ENCODE results near the gene CDK17.
"Not testable (repeated sequence)": the region's sequence is repeated elsewhere in the genome, so short reads cannot be mapped to it uniquely, and the experiment has no call there.

The CDK17 gene

DNA sequence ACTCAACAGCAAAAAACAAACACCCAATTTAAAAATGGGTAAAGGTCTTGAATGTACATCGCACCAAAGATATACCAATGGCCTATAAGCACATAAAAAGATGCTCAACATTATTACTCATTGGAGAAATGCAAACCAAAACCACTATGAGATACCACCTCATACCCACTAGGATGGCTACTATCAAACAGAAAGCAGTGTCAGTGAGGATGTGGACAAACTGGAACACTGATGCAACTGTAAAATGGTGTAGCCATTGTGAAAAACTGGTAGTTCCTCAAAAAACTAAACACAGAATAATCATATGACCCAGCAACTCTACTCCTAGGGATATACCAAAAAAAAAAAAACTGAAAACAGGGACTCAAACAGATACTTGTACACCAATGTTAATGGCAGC is 49.3 kb downstream of the CDK17 start:
- DNase-seq = no peak

DNA sequence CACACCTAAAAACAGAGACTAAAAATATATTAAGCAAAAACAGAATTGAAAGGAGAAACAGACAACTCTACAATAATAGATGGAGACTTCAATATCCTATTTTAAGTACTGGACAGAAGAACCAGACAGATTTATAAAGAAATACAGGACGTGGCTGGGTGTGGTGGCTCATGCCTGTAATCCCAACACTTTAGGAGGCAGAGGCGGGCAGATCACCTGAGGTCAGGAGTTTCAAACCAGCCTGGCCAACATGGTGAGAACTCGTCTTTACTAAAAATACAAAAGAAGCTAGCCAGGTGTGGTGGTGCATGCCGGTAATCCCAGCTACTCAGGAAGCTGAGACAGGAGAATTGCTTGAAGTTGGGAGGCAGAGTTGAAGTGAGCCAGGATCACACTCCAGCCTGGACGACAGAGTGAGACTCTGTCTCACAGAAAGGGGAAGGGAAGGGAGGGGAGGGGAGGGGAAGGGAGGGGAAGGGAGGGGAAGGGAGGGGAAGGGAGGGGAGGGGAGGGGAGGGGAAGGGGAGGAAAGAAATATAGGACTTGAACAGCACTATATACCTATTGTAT is 53.0 kb downstream of the CDK17 start:
- no peak for DNase-seq

DNA sequence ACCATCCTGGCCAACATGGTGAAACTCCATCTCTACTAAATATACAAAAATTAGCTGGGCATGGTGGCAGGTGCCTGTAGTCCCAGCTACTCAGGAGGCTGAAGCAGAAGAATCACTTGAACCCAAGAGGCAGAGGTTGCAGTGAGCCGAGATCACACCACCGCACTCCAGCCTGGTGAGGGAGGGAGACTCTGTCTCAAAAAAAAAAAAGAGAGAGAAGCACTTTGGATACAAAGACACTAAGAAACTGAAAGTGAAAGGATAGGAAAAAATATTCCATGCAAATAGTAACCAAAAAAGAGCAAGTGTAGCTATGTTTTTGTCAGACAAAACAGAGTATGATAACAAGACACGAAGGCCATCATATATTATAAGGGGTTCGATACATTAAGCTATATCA is 53.5 kb downstream of the CDK17 start:
- not testable (repeated sequence) for DNase-seq

DNA sequence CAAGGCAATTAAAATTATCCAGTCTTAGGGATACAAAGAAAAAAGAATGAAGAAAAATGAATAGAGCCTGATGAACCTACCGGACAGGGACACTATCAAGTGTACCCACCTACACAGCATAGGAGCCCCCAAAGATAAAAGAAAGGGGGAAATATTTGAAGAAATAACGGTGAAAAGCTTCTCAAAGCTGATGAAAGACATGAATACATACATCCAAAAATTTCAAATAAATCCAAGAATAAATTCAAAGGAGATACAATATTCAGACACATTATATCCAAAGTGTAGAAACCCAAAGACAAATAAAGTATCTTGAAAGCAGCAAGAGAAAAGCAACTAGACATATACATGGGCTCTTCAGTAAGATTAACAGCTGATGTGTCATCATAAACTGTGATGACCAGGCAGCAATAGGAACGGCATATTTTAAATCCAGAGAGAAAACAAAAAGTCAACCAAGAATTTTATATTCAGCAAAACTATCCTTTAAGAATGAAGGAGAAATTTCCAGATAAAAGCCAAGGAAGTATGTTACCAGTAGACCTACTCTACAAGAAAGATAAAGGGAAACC is 56.0 kb downstream of the CDK17 start:
- DNase-seq = no peak

DNA sequence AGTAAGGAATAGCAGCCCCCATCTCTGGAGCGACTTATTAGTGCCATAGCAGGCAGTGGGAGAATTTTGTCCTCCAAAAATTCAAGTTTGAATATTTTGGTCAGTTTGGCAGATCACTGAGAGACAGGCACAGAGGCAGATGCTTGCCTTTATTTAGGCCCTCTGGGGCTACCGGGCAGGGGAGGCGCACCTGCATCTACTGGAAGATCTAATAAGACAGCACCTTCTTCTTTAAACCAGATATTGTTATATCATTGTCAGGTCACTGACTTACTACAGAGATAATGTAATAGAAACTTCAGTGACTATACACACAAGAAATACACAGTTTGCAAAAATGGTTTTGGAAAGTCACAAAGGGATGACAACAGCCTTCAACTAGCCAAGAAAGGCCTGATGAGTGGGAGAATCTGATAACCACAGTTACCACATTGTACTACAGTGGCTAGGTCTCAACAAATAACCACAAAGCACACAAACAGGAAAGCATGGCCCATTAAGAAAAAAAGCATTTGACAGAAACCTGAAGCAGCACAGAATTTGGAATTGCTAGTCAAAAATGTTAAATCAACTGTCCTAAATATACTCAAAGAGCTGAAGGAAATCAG is 56.8 kb downstream of the CDK17 start:
- DNase-seq = no peak

DNA sequence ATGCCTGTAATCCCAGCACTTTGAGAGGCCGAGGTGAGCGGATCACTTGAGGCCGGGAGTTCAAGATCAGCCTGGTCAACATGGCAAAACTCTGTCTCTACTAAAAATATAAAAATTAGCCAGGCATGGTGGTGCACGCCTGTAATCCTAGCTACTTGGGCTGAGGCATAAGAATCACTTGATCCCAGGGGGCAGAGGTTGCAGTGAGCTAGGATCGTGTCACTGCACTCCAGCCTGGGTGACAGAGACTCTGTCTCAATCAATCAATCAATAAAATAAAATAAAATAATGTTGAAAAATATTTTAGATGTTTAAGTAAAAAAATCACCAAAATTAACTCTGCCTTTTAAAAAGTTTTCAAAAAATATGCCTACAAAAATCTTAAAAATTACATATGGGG is 60.6 kb downstream of the CDK17 start:
- DNase-seq = not testable (repeated sequence)

DNA sequence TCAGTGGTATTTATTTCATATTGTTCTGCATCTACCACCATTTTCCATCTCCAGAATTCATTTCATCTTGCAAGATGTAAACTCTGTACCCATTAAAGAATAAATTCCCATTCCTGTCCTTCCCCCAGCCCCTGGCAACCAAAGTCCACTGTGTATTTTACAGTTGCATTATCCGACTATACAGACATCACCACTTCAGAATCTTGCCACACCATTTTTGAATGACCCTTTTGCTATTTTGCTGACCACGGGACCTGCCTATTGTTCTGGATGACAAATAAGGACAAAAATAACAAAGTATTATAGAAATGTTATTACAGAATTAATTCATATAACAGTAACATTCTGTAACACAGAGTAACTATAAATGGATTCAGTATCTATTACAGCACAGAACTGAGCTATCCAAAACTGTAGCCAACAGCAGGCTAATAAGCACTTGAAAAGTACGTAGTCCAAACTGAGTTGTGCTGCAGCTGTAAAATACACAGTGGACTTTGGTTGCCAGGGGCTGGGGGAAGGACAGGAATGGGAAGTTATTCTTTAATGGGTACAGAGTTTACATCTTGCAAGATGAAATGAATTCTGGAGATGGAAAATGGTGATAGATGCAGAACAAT is 61.3 kb downstream of the CDK17 start:
- no peak for DNase-seq

DNA sequence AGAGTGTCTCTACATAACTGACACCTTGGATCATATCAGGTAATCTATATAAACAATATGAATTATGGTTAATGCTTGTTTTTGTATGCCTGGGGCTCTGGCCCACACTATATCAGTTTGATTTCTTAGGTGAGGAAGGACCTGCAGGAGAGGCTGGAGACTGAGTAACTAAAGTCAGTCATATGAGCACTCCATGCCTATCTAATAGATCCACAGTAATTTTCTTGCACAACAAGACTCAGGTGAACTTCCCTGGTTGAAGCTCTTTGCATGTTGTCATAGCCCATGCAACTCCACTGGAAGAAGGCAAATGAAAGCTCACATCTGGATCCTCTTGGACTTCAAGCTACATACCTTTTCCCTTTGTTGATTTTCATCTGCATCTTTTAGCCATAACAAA is 62.3 kb downstream of the CDK17 start:
- DNase-seq = no peak

DNA sequence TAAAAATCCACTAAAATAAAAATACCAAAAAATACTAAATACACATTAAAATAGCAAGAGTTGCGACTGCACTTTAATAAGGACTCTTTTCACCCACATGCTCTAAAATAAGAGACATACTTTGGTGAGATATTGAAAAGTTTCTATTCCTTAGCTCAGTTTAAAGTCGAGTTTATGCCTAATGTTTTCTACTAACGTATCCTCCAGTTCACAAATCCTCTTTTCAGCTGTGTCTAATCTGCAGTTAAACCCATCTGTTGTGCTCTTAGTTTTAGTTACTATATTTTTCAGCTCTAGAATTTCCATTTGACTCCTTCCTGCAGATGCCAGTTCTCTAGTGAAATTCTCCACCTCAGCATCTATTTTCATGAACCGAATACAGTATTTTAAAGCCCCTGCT is 63.8 kb downstream of the CDK17 start:
- DNase-seq = no peak

DNA sequence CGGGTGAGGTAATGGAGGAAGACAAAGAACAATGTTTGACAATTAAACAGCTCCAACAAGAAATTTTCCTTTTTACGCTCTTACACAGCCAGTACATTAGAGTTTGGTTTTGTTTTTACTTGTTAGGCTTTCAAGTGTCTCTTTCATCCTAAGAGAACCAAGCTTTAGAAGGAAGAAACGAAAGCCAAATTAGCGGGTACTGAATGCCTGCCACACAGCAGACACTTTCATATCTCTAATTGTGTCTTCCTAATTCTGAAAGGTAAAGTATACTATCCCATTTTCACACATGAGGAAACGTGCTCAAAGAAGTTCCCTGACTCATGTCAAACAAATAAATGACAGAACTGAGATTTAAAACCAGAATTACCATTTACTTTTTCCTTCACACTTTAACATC is 65.0 kb downstream of the CDK17 start:
- no peak for DNase-seq

DNA sequence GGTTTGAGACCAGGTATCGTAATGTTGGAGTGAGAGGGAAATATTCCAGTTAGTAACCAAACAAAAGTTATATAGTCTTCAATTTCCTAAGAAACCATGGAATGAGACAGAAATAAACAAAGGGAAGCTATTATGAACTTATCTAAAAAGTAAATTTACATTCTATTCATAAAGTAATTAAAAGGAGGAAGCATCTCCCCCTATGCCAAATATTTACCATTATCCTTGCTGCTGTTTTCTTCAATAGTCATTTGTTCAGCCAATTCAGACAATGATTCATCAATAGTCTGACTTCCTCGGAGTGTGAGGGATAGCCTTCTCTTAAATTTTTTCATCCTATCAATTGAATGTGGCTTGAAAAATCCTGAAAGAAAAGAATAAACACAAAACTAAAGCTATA is 65.7 kb downstream of the CDK17 start:
- DNase-seq = no peak

DNA sequence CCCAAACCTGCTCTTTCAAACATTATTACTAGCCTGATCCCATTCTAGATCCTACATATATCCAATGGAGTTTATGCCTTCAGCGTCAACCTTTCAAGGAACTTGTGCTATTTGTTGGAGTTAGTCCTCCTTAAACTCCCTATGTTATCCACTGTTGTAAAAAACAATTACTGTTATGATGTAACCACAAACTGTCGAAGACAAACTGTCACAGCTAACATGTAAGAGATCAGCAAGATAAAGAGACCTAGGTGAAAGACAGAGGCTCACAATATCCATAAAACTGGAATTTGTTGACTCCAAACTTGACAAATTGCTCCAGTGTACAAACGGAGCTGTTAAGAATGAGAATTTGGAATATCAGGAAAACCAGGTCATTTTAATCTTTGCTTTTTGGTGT is 70.7 kb downstream of the CDK17 start:
- DNase-seq = no peak

DNA sequence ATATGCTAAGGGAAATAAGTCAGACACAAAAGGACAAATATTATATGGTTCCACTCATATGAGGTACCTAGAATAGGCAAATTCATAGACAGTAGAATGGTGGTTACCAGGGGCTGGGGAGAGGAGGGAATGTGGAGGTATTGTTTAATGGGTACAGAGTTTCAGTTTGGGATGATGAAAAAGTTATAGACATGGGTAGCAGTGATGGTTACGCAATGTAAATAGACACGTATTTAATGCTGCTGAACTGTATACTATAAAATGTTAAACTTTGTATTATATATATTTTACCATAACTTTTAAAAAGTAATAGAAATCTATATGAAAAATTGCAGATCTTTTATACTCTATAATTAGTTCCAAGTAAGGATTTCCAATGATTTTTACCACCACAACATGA is 71.2 kb downstream of the CDK17 start:
- no peak for DNase-seq

DNA sequence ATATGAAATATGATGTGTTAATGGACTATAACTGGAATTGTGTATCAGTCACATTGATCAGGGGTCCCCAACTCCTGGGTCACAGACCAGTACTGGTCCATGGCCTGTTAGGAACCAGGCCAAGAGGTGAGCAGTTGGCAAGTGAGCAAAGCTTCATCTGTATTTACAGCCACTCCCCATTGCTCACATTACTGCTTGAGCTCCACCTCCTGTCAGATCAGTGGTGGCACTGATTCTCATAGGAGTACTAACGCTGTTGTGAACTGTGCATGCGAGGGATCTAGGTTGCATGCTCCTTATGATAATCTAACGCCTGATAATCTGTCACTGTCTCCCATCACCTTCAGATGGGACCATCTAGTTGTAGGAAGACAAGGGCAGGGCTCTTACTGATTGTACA is 72.3 kb downstream of the CDK17 start:
- no peak for DNase-seq

DNA sequence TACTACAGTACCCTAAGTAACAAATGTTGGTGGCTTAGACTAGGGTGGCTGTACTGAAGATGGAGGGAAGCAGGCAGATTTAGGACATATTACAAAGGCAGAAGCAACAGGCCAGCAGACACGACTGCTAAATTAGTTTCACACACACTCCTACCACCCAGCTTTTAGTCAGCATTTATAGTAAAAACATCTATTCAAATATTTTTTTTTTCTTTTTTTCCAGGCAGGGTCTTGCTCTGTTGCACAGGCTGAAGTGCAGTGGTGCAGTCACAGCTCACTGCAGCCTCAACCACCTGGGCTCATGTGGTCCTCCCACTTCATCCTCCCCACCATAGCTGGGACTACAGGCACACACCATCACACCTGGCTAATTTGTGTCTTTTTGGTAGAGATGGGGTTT is 72.9 kb downstream of the CDK17 start:
- DNase-seq = no peak

DNA sequence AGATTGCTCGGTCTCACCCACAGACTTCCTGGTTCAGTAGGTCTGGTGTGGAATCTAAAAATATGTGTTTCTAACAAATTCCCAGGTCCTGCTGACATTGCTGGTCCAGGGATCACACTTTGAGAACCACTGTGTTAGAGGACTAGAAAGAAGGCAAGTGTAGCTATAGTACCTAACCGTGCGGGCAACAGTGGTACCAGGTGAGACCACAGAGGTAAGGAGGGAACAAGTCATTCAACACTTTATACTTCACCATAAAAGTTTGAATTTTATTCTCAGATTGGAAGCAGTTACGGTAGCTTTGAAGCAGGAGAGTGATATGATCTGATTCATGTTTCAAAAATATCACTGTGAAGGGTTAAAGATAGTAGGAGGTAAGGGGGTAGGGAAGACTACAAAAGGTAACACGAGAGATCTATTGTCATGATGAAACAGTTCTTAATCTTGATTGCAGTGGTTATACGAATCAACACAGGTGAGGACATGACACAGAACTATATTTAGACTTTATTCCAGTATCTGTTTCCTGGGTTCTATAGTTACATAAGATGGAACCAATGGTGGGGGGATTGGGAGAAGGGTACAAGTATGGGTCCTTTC is 73.5 kb downstream of the CDK17 start:
- DNase-seq = no peak

DNA sequence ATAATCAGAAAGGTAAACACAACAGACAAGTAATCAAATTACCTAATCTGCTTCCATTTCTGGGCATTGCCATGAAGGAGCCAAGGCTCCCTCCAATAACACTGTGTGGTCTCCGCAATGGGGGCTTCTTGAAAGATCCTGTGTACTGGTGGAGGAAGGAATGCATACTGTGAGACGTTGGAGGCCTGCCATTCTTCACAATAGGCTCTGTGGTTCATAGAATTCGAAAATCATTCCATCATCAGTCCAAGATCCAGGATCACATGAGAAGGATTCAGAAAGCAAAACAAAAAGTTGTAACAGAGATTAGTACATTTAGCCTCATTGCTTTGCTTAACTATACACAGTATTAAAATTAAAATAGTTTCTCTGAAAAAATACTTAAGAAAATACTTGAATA is 76.3 kb downstream of the CDK17 start:
- no peak for DNase-seq

DNA sequence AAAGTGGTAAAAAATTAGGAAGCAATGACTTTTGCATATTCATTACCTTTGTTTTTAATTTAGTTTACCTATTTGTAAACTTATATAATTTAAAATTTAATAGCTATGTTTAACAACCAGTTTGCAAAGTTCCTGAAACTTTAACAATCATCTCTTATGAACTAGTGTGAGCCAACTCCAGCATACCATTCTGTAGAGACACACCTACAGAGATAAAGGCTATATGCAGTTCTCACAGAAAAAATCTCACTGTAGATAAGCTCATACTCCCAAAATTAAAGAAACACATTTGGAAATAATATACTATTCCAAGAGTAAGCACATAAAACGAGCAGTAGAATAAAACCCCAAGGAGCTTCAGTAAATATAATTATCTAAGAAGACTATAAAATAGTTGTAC is 77.5 kb downstream of the CDK17 start:
- no peak for DNase-seq

DNA sequence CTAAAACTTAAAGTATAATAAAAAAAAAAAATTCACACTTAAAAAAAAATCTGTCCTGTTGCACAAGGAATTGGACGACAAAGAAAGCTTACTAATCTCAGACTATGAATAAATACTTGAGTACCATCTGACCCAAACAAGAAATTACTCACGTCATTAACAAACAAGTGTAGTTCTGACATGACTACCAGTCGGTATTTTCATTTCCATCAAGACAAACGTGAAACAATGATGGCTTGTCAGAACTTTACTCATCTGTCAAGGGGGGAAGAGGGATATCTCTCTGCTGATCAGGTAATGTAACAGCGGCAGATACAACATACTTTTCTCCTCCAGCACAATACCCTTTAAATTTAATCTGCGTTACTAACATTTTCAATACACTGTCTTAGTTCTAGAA is 78.3 kb downstream of the CDK17 start:
- no peak for DNase-seq

DNA sequence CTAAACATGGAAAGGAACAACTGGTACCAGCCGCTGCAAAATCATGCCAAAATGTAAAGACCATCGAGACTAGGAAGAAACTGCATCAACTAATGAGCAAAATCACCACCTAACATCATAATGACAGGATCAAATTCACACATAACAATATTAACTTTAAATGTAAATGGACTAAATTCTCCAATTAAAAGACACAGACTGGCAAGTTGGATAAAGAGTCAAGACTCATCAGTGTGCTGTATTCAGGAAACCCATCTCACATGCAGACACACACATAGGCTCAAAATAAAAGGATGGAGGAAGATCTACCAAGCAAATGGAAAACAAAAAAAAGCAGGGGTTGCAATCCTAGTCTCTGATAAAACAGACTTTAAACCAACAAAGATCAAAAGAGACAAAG is 82.4 kb downstream of the CDK17 start:
- DNase-seq = not testable (repeated sequence)

DNA sequence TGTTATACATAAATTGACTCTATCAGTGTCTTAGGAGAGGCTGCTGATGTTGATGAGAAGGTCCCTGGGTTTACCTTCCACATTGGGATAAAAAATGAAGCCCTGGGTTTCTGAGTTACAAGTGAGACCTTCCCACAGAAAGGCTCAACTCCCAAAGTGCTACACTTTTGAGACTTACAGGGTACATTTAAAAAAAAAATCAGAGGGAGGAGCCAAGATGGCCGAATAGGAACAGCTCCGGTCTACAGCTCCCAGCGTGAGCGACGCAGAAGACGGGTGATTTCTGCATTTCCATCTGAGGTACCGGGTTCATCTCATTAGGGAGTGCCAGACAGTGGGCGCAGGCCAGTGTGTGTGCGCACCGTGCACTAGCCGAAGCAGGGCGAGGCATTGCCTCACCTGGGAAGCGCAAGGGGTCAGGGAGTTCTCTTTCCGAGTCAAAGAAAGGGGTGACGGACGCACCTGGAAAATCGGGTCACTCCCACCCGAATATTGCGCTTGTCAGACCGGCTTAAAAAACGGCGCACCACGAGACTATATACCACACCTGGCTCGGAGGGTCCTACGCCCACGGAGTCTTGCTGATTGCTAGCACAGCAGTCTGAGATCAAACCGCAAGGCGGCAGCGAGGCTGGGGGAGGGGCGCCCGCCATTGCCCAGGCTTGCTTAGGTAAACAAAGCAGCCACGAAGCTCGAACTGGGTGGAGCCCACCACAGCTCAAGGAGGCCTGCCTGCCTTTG is 84.3 kb downstream of the CDK17 start:
- peak; percentile 51 for DNase-seq

DNA sequence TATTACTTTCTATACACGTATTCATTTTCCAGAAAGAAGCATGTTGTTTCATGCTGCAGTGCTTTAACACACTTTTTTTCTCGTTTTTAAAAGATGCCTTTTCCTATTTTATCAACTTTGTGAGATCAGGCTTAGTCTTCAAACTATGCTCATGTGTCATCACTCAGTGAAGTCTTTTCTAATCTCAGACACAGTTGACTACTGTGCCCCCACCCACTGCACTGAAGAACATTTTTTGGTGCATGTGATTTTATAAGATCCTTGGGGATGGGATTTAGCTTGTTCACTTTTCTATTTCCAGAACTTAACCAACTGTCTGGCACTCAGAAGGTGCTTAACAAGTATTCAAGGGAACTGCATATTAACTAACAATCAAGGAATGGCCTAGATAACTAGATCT is 85.5 kb downstream of the CDK17 start:
- DNase-seq = no peak

DNA sequence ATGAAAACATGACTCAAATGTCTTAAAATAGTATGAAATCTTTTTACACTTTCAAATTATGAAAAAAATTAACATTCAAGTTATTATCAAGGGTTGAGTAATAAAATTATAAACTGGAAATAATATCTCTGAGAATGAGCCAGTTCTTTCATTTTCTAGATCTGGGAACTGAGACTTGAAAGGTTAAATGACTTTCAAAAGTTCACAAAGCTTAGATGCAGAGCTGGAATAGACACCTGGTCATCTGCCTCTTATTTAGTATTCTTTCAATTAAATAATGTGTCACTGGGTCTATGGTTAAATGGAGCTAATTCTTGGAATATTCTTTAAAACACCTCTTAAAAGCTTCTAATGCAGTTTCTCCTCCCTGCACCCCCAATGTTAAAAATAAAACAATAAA is 86.6 kb downstream of the CDK17 start:
- no peak for DNase-seq

DNA sequence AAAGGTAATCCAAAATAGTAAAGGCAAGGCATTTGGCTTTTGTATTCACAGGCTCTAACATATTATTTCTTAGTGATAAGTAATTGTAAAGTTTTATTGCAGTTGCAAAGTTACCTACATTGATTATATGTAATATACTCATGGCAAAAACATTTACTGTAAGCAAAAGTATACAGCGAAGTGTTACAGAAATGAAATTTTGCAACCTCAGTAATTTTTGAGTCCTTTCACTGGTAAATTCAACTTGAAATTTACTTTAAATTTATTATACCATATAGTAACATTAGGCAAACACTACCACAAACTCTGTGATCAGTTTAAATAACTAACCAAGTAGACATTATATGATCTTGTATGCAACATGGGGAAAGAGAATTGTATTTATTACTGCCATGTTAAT is 89.0 kb downstream of the CDK17 start:
- no peak for DNase-seq

Measured in NCI-H345 (cell line).